IPS-11a (cell line): ENCODE measurements around the gene AFF3.

Experiments
- H3K4me3 ChIP-seq: one replicate; pipeline ENCODE4 v1.5.1; 2013; ENCODE audit warnings: low read depth, low read length, control low read depth

The AFF3 gene

GRCh38 chr2:99652862-99653261 is 489.5 kb downstream of the AFF3 start:
- H3K4me3 ChIP-seq, result no peak overlapping the region

DNA sequence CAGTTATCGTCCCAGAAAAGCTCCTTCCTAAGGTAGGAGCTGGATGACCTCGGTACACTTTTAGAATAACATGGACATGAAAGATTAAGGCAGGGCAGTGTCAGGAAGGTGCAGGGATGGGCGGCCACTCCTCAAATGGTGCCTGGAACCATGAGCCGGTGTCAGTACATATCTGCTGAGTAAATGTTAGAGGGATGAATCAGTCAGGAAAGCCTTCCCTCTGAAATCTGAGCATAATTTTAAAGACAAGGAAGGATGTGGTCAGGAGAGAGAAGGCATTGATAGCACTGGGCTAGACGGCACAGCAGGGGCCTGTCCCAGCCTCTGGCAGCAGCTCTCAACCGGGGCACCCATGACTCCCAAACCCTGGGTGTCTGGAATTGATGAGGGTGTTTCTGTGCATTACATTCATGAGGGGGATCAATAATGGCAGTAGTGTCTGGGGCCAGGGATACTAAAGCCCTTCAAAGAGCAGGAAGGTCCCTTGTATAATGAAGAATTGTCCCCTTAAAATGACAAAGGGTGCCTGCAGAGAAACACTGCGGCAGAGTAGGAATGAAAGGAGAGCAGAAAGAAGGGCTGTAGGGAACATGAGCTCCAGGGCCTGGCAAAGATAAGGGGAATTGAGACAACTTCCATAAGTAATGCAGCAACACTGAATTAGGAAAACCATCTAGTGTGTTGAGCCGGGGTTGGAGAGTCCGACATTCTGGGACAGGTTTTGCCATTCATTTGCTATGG is 490.3 kb downstream of the AFF3 start:
- no peak overlapping the region for H3K4me3 ChIP-seq

DNA sequence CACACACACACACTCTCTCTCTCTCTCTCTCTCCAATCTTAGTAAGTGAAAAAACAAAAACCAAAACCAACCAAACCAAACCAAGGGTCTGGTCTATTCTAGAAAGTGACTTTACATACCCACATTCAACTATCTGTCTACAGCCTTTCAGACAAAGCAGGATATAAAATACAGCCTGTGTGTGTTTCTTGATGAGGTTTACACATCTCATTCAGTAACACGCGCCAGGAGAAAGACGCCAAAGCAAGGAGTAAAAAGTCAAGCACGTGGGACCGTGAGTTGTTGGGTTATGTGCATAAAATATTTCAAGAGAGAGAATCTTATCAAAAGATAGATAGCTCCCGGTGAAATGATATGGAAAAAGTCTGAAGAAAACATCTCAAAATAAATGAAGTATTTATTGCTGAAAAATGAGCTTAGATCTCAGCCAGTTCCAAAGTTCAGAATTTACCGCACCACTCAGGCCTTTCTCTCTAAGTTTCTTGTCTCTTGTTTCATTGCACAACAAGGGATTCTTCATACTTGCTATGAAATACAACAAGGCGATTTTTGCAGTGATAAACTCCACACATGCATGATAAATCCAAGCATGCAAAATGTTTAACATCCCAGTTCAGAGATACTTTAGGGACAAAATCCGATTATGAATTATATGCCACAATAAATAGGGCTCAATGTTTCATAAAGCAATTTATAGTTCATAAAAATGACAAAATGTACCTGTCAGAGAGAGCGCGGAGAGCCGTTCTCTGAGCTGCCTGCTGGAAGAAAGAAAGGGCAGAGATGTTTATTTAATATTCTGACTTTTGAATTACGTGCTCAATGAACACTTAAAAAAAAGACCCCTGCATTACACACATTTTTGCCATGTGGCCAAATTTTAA is 493.2 kb downstream of the AFF3 start:
- H3K4me3 ChIP-seq, result no peak overlapping the region

GRCh38 chr2:99648178-99648844 is 494.1 kb downstream of the AFF3 start:
- no peak overlapping the region for H3K4me3 ChIP-seq

DNA sequence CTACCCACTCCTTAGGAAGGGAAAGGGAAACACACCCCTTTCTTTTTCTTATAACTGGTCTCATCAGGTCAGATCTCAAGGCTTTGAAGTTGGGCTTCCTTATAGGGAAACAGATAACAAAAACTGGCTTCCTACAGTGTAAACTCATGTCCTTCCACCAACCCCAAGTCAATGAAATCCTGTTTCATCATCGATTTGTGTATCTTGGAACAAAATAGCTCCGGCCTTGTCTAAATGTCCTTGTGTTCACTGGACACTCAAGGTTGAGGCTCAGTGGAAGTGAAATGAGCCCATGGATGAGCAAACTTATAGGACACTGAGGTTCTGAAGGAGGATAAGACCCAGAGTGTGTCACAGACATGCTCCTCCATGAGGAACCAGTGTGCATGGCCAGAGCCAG is 496.4 kb downstream of the AFF3 start:
- H3K4me3 ChIP-seq, result no peak overlapping the region

DNA sequence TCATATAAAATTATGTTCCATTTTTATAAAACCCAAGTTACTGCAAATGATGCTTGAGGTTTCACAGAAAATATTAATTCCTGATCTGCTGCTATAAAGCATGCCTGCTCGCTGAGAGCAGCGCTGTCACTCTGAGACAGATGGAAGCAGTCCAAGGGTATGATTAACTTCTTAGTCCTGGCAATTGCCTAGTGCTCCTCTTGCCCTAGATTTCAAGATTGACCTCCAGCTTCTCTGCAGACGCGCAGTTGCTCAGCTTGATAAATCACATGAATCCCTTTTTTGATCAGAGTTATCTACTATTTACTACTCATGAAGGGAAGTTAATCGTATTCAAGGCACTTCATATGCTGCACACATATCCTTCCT is 498.0 kb downstream of the AFF3 start:
- H3K4me3 ChIP-seq, result no peak overlapping the region

DNA sequence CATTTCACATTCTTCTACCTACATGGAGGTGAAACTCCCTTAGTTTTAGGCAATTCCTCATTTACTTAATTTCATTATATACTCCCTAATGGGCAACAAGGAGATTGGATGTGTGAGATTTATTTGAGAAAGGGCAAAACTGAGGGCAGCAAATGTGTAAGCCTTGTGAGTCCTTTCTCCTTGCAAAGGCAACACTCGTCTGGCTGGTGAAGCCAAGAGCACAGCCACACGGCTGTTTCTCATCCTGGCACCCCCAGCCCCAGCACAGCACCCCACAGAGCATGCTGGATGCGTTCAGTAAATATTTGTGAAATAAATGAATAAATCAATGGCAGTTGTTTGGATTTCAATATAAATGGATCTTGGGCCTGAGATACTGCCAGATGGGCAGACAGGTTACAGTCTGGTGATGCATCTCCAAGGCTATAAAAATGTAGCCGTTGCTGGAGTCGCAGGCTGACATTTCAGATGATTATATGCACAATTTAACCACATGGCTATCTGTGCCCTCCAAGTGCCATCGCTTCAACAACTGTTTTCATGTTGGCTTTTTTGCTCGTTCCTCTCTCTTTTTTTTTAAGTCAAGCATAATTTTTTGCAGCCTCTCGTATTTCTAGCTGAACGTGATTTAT is 498.5 kb downstream of the AFF3 start:
- no peak overlapping the region for H3K4me3 ChIP-seq

DNA sequence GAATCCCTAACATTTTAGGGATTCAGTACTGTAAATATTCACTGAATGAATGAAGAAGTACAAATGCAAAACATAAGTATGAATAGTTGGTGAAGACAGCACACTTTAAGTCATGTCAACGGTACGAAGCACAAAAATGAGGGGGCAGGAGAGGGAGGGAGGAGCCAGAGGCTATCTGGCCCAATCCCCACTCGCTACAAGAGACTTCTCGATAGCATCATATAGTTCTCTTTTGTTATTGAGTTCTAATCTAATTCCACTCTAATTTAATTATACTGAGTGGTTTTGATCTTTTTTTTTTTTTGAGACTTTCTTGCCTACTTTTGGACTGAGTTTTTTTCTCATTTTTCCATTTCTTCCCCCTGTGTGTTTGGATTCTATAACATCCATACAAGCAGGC is 500.4 kb downstream of the AFF3 start:
- H3K4me3 ChIP-seq, result no peak overlapping the region

- no peak overlapping the region for H3K4me3 ChIP-seq
These were observed 501.7 kb downstream of the AFF3 start for GRCh38 chr2:99640635-99641151.

DNA sequence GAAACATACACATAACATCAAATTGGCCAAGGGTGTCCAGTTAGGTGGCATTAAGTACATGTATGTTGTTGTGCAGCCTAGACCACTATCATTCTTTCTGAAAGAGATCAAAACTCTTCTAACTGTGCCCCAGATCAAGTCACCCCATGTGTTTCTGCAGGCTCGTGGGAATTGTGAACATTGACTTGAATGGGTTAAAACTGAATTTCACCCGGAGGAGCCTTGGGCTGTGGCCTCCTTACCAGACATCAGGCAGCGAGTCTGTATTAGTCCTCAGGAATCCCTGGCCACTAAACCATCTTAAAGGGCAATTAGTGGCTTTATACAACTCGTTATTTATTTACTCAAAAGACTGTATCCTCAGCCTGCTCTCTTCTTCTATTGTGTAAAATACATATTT is 503.6 kb downstream of the AFF3 start:
- no peak overlapping the region for H3K4me3 ChIP-seq

GRCh38 chr2:99637159-99637697 is 505.2 kb downstream of the AFF3 start:
- H3K4me3 ChIP-seq, result no peak overlapping the region

GRCh38 chr2:99636144-99637034 is 506.0 kb downstream of the AFF3 start:
- H3K4me3 ChIP-seq, result no peak overlapping the region

DNA sequence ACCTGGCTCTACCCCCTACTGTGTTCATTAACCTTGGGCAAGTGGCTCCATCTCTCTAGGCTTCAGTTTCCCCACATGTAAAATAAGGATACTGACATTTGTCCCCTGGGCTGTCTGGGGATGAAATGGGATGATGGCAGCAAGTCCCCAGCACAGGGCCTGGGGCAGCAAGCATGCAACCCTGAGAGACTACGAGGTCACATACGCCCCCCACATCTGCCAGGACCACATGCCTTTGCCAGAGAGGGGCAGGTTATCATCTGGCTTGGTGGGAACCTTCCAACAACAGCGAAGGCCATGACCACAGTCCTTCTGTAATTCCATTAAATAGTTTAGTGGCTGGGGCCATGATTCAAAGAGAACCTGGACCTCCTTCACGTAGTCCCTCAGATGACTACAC is 506.7 kb downstream of the AFF3 start:
- H3K4me3 ChIP-seq, result no peak overlapping the region

- no peak overlapping the region for H3K4me3 ChIP-seq
These were observed 508.2 kb downstream of the AFF3 start for GRCh38 chr2:99634234-99634633.

DNA sequence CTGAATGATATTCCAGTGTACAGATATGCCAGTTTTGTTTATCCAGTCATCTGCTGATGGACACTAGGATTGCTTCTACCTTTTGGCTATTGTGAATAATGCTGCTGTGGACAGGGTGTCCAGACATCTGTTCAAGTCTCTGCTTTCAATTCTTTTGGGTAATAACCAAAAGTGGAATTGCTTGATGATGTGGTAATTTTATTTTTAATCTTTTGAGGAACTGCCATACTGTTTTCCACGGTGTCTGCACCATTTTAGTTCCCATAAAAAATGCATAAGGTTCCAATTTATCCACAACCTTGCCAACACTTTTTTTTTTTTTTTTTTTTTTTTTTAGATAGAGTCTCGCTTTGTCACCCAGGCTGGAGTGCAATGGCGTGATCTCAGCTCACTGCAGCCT is 510.7 kb downstream of the AFF3 start:
- no peak overlapping the region for H3K4me3 ChIP-seq

DNA sequence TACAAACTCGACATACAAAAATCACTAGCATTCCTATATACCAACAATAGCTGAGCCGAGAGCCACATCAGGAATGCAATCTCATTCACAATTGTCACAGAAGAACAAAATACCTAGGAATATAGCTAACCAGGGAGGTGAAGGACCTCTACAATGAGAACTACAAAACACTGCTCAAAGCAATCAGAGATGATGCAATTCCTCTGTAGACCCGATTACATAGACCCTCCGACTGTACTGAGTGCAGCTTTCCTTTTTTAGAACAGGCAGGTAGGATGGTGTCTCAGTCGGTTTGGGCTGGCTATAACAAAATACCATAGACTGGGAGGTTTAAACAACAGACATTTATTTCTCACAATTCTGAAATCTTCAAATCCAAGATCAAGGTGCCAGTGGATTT is 513.1 kb downstream of the AFF3 start:
- H3K4me3 ChIP-seq, result no peak overlapping the region

- no peak overlapping the region for H3K4me3 ChIP-seq
These were observed 516.2 kb downstream of the AFF3 start for GRCh38 chr2:99626158-99626557.

- no peak overlapping the region for H3K4me3 ChIP-seq
These were observed 517.7 kb downstream of the AFF3 start for GRCh38 chr2:99624677-99625076.

DNA sequence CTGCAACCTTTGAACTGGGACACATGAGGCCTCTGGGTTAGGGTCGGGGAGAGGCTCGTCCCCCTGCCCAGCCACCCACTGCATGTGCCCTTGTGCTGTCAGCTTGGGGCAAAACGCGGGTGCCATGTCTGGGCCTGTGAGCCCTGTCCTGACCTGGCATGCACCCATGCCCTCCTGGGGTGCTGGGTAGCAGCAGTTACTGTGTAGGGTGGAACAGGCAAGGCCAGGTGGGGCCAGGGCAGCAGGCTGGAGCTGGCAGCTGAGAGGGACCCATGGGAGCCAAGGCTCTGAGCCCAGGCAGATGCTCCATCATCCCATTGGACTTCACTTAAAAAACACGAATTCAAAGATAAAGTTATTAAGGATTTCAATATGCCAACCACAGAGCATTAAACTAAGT is 518.8 kb downstream of the AFF3 start:
- H3K4me3 ChIP-seq, result no peak overlapping the region

GRCh38 chr2:99623035-99623434 is 519.4 kb downstream of the AFF3 start:
- no peak overlapping the region for H3K4me3 ChIP-seq
